ENCODE measurements around the gene CPT1A.

GRCh38 chr11:68890490-68891231 is 48.9 kb upstream of the CPT1A start:
- no peak for TF ChIP-seq CTCF (IDR thresholded peaks at IDR 0.05)
- no peak for TF ChIP-seq POLR2AphosphoS5 (IDR thresholded peaks at IDR 0.05; ENCODE audit: low read depth, low read length)
- TF ChIP-seq SIN3A (IDR thresholded peaks at IDR 0.05; ENCODE audit: borderline replicate concordance, insufficient read depth, low read depth, low read length) = no peak
